Measurements from ENCODE around the gene TSC22D1. TPM values are rescaled to one million over a fixed set of nuclear protein-coding genes. Genes with fewer than 3 reads are reported as not detected.

Gene TSC22D1
- total and polyA plus RNA-seq, 2 of the 4 experiments (the other 2 are of a cell fraction) = 30.8 to 42.2 TPM

GRCh38 chr13:44425041-44425814, 150.9 kb downstream of the TSC22D1 start:
- Histone ChIP-seq H3K56ac (ENCODE audit: extremely low read depth, insufficient read depth, low read length) (no peak overlapping the region), H3K79me1 (ENCODE audit: low read depth in 1 of 2, low read length in 2 of 2) (no peaks in the 10 kb centered on the region), H3K27ac (ENCODE audit: insufficient read depth, low read length) (no peak overlapping the region), H2AK5ac (ENCODE audit: low read depth, low read length) (no peak overlapping the region), H3K36me3 (ENCODE audit: control insufficient read depth, insufficient read depth, low read length) (no peaks in the 10 kb centered on the region), H4K8ac (ENCODE audit: low read depth in 2 of 2, low read length in 2 of 2) (no peak overlapping the region), H2AFZ (replicated peaks; ENCODE audit: low read length, poor library complexity) (no peak overlapping the region), H4K20me1 (ENCODE audit: insufficient read depth, low read length) (no peaks in the 10 kb centered on the region), H2BK20ac (ENCODE audit: low read depth, low read length) (no peak overlapping the region), H2BK5ac (ENCODE audit: low read depth, low read length, poor library complexity, severe bottlenecking) (no peak overlapping the region), H4K91ac (ENCODE audit: insufficient read depth, low read depth, low read length) (no peak overlapping the region), H2BK15ac (ENCODE audit: low read depth, low read length) (no peak overlapping the region), H3K9me1 (ENCODE audit: insufficient read depth, low read length) (no peaks in the 10 kb centered on the region), H2AK9ac (replicated peaks; ENCODE audit: low read depth, low read length, poor library complexity) (no peak overlapping the region), H3K23ac (ENCODE audit: low read depth, low read length) (no peak overlapping the region), H3K9ac (ENCODE audit: low read depth, low read length) (no peak overlapping the region), H4K5ac (ENCODE audit: low read depth, low read length) (no peak overlapping the region), H2BK120ac (ENCODE audit: low read depth, low read length) (no peak overlapping the region), H3K14ac (replicated peaks; ENCODE audit: low read depth, low read length) (no peak overlapping the region), H3K18ac (ENCODE audit: low read depth, low read length) (no peak overlapping the region), H3K4ac (ENCODE audit: low read depth, low read length) (no peak overlapping the region), H3K9me3 (ENCODE audit: control insufficient read depth, insufficient read depth, low read length) (no peaks in the 10 kb centered on the region), H3K4me2 (ENCODE audit: low read depth, low read length) (no peak overlapping the region), H3K4me3 (ENCODE audit: insufficient read depth, low read depth, low read length) (no peak overlapping the region), H3K27me3 (ENCODE audit: control insufficient read depth, insufficient read depth, low read length) (peaks cover 9% of the 10 kb centered on the region; the same call in 1 of the 2 replicates), H3K4me1 (ENCODE audit: control insufficient read depth, insufficient read depth, low read length) (no peaks in the 10 kb centered on the region)
- in situ Hi-C loops (cut with MboI; ENCODE audit: low sequenced_read_pairs) = no loop called here
- dilution Hi-C loops (cut with HindIII; ENCODE audit: low sequenced_read_pairs, unreplicated experiment) = no loop called here
- CTCF ChIA-PET = no interaction called here
- DNase-seq = no peak
- TF ChIP-seq POLR2A (IDR thresholded peaks at IDR 0.05; ENCODE audit: low read depth, low read length) (no peak), ELK1 (IDR thresholded peaks at IDR 0.05; ENCODE audit: borderline replicate concordance, low read depth, low read length) (no peak), RAD21 (IDR thresholded peaks at IDR 0.05; ENCODE audit: low read length) (no peak), CHD1 (IDR thresholded peaks at IDR 0.05; ENCODE audit: low read depth, low read length) (no peak), SMC3 (IDR thresholded peaks at IDR 0.05; ENCODE audit: low read depth, low read length) (no peak), USF2 (IDR thresholded peaks at IDR 0.05; ENCODE audit: low read depth, low read length) (no peak), MAFK (IDR thresholded peaks at IDR 0.05; ENCODE audit: low read depth, low read length) (no peak), RCOR1 (IDR thresholded peaks at IDR 0.05; ENCODE audit: insufficient replicate concordance, low read length) (no peak), CEBPB (IDR thresholded peaks at IDR 0.05; ENCODE audit: low read depth, low read length) (no peak), NFE2L2 (IDR thresholded peaks at IDR 0.05; ENCODE audit: low read depth, low read length) (no peak), MAZ (IDR thresholded peaks at IDR 0.05; ENCODE audit: borderline replicate concordance, low read depth, low read length) (no peak)
- no peak for ATAC-seq (ENCODE audit: low read depth)
- POLR2A ChIA-PET (ENCODE audit: unreplicated experiment) = no interaction called here
- WGBS, 2 experiments (ENCODE audit: extremely low coverage in 2 of 2, insufficient read length in 1 of 2) = 88% methylated on average over 1 of the region's 9 CpGs; no CpG with 5 or more reads in 1 of the 2 experiments
- intact Hi-C loops (cut with micrococcal nuclease) = no loop called here
- BruUV-seq (replicated peaks) = no TSS peak

All from IMR-90 (cell line).